ENCODE measurements around the gene EFCAB10.

Gene EFCAB10

DNA sequence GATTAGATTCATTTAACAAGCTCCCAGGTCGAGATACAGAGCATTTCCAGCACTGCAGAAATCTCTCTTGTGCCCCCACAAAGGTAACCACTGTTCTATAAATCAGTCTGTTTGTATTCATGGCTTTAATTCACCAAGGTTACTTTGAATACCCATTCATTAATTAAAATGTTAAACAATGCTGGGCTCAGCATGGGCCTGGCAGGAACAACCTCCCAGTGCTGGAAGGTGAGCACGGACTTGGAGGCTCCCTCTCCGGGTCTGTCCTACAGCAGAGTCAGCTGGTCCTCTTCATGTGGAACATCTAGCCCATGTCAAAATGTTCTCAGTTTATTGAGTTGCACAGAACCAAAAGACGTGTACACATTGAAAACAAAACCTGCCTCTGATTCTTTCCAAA is 15.6 kb upstream of the EFCAB10 start:
- DNase-seq = no peak

DNA sequence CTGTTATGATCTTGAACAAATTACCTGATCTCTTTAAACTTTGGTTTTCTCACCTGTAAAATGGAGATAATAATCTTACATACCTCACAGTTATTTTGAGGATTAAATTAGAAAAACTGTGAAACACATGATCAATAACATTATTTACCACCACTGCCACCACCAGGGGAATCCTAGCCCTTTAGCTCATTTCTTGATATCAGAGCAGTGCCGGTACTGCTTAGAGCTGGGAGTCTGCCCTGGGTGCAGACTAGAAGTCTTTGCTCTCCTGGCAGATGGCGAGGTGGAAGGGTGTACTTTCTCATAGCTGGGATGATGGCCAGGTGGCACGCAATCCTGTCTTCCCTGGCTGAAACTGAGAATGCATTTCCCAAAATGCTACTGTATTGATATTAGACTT is 12.7 kb upstream of the EFCAB10 start:
- no peak for DNase-seq

DNA sequence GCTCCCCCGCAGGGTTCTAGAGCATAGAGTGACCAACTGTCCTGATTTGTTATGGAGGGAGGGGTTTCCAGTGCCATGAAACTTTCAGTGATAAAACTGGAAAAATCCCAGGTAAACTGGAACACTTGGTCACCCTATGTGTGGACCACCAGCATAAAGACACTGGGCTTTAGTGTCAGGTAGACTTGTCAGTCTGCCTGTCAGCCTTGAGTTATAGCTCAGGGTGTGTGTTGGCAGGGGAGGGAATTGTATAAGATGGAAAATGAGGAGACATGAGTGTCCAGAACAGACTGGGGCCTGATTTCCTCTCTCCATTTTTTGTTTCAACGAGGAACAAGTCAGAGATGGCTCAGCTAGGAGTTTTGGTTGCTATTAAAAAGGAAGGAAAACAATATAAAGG is 10.2 kb upstream of the EFCAB10 start:
- no peak for DNase-seq

DNA sequence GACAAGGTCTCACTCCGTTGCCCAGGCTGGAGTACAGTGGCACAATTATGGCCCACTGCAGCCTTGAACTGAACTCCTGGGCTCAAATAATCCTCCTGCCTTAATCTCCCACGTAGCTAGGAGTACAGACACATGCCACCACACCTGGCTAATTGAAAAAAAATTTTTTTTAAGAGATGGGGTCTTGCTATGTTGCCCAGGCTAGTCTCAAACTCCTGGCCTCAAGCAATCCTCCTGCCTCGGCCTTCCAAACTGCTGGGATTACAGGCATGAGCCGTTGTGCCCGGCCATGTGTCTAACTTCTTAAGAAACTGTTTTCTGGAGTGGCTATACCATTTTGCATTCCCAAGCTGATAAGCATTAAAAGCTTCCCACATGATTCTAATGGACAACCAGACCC is 9.5 kb upstream of the EFCAB10 start:
- DNase-seq = no peak

DNA sequence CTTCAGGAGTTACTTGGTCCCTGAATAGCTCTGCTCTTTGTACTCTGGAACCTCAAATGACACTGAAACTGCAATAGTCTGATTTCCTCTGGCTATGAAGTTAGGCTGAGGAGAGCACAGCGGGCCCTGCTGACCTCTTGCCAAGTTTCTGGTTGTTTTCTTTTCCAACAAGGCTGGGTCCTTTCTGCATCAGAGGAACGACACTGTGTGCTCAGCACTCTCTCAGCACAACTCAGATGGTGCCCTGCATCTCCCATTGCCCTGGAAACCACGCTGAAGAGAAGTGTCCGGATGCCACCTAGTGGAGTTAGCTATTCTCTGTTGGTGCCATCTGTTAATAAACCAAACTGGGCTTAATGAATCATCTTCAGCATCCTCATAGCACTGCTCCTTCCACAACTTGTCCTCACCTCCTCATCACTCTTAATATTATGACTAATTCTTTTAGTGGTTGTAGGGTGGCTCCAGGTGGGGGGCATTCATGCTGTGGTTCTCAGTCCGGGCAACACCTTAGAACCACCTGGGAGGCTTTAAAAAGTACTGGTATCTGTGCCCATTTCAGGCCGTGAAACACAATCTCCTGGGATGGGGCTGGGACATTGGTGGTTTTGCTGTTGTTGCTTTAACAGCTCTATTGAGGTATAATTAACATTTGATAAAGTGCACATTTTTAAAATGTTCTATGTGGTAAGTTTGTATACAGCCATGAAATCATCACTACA is 8.2 kb upstream of the EFCAB10 start:
- peak; percentile 66 to 69 (median 68) for DNase-seq

DNA sequence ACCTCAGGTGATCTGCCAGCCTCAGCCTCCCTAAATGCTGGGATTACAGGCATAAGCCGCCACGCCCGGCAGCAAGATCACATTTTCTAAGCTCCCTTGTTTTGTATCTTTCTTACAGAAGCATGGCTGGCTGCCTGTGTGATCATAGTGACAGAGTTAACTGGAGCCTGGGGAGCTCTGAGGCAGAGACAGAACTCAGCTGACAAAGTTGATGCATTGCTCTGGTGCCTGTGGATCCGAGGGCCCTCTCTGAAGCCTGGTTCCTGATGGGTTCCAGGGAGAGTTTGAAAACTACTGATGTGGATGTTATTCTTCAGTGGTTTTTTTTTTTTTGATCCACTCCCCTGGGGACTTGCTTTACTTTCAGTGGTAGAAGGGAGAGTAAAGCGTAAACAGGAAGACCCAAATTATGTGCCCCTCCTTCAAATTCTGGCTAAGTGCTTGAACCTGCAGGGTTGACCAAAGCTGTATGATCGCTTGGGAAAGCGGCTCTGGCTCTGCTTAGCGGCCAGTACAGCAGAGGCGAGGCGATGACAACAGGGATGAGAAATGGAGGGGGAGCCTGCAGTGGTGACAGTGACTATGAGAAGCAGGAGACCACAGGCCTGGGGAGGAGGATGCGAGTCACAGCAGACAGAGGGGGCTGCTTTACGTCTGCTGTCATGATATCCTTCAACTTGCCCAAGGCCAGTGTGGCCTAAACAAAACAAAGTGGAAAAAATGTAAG is 6.8 kb upstream of the EFCAB10 start:
- DNase-seq = no peak

DNA sequence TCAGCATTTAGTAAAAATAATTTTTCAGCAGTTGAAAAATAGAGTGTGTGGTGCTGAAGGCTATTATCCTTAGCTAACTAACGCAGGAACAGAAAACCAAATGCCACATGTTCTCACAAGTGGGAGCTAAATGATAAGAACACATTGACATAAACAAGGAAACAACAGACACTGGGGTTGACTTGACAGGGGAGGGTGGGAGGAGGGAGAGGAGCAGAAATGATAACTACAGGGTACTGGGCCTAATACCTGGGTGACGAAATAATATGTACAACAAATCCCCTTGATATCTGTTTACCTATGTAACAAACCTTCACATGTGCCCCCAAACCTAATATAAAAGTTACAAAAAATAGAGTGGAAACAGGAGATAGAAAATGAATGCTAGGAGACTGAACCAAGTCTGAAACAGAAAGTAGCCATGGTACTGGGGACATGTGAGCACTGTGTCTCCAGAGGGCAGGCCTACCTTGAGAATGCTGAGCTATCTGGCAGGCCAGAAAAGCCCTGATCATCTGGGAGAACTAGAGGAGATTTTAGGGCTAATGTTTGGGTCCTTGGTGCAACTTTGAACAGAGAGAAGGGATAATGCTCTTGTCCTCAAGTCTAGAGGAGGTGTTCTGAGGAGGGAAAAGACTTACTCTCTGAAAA is 4.7 kb upstream of the EFCAB10 start:
- no peak for DNase-seq

DNA sequence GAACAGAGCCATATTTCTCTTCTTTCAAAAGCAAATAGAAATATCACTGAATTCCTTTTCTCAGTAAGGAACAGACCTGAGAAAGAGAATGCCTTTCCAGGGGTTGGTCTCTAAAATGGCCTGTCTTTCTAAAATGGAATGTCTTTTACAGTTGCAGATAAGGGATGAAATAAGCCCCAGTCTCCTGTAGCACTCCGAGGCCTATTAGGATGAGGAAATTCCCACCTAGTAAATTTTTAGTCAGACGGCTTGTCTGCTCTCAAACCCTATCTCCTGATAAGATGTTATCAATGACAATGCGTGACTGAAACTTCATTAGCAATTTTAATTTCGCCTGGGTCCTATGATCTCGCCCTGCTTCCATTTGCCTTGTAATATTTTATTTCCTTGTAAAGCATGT is 2.9 kb upstream of the EFCAB10 start:
- no peak for DNase-seq

DNA sequence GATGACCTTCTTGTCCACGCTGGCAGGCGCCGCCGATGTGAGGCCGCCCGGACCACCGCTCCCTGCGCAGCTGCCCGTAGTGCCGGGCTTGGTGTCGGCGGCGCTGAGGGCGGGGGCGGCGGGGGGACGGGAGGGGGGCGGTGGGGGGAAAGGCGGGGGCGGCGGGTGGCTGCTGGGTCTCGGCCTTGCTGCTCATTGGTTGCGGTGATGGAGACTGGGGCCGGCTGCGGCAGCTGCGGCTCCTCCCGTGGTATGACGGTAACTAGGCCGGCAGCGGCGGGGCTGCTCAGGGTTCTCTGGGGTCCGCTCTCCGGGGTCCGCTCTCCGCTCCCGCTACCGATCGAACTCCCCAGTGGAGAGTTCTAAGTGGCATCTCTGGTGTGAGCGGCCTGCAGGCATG is 1.8 kb upstream of the EFCAB10 start:
- no peak for DNase-seq

DNA sequence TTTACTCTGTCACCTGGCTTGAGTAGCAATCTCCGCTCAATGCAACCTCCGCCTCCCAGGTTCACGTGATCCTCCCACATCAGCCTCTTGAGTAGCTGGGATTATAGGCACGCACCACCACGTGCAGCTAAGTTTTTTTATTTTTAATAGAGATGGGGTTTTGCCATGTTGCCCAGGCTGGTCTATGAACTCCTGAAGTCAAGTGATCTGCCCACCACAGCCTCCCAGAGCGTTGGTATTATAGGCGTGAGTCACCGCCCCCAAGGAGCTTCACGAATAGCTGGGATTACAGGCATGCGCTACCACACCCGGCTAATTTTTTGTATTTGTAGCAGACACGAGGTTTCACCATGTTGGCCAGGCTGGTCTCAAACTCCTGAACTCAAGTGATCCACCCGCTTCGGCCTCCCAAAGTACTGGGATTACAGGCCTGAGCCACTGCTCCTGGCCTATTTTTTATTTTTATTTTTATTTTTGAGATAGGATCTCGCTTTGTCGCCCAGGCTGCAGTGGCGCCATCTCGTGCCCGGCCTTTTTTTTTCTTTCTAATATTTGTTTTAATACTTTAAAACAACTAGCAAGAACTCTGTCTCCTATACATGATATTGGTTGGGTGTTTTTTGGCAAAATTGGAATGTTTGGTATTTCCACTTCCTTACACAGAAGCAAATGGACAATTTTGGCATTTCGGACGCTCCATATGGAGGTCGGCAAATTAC is 1.1 kb downstream of the EFCAB10 start:
- no peak for DNase-seq

DNA sequence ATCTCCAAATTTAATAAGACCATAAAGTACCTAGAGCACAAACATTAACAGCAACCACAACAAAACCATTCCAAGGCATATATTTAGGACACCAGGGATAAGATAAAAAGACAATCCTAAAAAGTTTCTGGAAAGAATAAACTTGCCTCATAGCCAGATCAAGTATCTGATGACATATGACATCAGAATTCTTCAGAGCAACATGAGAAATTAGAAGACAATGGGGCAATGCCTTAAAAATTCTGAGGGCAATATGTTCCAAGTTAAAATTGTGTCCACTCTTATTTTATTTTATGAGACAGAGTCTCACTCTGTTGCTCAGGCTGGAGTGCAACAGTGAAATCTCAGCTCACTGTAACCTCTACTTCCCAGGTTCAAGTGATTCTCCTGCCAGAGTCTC is 2.8 kb downstream of the EFCAB10 start:
- no peak for DNase-seq

DNA sequence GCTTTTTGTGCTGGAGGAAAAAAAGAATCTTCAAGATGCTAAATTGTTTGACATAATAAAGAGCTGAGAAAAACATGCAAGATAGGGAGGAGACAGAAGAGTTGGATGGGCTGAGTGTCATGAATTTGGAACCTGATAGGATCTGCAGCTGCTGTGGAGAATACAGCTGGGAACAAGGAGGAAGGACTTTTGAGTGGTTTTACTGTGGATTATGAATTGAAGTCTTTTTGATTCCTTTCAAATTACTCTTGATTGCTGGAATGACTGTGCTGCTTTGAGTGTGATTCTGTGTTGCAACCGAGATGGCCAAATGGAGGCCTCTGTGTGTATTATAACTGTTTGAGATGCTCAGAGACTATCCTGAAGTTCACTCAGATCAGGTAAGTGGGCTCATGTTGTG is 4.0 kb downstream of the EFCAB10 start:
- no peak for DNase-seq

DNA sequence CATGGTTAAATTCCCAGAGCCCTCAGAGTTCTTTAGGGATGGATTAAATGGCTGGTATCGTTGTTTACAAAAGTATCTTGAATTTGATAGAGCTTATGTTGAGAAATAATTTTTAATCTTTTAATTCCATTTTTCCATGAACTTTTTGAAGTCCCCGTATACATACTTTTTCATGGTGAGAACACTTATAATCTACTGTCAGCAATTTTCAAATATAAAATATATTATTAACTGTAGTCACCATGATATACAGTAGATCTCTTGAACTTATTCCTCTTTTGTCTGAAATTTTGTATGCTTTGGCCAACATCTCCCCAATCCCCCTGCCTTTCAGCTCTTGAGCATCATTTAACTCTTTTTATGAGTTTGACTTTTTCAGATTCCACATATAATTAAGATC is 9.4 kb downstream of the EFCAB10 start:
- DNase-seq = no peak

DNA sequence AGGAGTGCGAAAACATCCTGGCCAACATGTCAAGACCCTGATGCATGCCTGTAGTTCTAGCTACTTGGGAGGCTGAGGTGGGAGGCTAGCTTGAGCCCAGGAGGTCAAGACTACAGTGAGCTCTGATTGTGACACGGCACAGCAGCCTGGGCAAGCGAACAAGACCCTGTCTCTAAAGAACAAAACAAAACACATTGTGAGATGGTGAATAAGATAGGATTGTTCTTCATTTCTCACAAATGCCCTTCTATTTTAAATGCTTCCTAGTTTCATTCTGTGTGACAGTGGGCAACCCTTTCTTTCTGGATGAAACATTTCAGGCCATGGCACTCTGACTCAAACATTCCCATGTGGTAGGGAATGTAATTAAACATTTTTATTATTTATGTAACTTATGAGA is 13.5 kb downstream of the EFCAB10 start:
- no peak for DNase-seq

DNA sequence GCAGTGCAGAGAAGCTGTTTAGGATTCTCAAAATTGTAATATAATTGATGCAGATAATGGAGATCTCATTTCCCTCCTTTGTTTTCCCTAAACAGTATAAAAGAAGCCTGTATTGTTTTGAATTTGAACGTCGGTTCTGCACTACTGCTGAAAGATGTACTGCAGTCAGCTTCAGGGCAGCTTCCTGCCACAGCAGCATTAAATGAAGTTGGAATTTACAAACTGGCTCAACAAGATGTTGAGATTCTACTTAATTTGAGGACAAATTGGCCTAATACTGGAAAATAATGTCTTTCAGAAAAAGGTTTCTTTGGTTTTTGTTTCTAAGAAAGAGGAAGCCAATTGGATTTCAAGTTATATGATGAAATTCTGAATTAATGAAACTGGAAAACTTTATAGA is 14.3 kb downstream of the EFCAB10 start:
- DNase-seq = no peak

DNA sequence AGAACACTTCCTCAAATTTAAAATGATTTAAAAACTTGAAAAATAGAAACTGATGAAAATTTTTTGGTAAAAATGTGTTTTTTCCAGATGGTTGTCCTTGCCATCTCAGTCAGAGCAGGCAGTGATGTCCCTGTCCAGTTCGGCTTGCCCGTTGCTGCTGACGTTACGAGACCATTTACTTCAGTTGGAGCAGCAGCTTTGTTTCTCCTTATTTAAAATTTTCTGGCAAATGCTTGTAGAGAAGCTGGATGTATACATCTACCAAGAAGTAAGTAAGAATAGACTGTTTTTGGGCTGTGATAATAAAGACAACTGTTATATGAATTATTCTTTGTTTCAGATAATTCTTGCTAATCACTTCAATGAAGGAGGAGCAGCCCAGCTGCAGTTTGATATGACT is 16.1 kb downstream of the EFCAB10 start:
- DNase-seq = no peak

DNA sequence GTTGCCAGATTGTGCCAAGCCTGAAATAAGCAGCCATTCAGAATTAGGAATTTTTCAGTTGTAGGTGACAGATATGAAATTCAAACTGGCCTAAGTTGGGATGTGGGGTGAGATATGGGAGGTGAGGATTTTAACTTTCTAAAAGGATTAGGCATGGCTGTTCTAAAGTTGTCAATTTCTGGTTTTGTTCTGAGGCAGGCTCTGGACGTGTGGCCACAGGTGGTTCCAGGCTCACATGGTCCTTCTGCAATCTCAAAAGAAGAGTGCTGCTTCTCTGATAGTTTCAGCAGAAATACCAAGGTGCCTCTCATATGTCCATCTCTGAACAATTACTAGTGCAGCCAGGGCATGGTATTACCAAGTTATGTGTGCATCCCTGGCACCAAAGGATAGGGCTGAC is 21.4 kb downstream of the EFCAB10 start:
- no peak for DNase-seq

DNA sequence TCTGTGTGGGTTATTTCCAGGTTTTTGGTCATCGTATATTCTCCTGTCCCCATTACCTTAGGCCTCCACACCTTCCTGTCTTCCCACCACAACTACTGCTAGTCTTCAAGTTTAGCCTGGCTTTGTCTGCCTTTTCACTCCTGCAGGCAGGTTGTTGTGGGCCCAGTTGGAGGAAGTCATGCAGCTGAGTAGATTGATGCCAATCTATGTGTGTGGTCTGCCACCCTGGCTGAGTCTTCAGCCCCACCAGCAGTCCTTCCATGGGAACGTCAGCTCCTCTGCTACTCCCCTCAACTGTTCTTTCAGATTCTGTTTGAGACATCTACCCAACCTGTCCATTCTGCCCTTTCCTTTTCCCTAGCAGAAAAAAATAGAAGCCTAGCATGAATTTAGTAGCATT is 43.0 kb downstream of the EFCAB10 start:
- DNase-seq = no peak

DNA sequence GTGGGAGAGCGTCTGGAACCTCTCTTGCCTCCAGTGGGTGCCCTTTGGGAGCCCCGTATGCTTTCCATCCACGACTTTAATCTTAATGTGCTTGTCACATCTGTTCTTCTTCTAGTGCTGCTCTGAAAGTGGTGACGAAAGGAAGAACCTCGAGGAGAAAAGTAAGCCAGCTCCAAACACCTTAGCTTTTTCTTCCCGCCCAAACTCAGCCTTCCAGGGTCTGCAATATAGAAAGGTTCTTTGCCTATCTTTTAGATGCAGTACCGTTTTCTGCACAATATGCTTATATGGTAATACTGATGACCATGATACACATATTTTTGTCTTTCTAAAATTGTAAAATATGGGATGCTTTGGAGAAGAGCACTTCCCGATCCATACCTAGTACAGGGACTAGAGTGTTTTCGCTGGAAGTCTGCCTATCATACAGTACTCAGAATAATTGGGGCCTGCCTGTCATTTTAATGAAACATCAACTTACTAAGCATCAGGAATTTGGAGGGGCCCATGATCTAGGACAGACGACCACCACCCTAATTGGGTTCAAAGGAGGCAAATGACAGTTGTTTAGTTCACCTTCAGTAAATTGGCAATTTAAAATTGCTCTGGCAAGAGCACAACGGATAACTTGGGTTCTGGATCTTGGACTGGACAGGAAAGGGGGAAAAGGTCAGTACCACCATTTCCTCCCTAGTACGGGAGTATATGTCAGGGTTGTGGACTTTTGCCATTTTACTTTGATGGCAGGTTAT is 48.4 kb downstream of the EFCAB10 start:
- DNase-seq = peak in 1 of 3 donors; percentile 4

DNA sequence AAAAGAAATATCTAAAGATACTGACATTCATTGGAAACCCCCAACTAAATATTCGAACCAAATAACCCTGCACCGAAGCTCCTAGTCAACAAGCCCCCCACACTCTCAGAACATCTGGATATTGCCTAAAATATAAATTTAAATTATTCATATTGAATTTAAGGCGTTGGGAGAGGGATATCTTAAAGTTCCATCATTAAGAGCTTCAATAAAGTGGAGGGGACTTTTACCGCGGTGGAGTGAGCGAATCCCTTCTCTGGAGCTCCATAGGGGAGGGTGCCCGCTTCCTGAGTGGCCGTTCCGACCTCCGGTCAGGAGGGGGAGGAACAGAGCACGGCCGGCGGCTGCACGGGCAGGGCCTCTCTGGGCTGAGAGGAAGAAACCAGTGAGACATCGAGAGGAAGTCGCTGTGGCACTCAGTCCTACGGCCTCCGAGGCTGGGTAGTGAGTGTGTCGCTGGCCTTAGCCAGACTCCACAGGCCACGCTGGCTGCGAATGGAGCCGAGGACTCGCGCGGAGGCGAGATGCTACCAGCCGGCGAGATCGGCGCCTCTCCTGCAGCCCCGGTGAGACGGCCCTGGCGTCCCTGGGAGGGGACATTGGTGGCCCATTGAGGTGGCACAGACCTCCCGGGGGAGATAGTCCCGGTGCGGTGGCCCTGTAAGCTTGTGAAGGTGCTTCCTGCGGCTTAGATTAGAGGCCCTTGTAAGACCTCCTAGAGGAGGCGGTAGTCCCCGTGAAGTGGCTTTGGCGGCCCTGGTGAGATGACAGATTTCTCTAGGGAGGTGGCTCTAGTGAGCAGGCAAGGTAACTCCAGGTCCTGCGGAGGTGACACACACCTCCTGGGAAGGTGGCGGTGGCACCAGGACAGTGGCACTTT is 49.3 kb downstream of the EFCAB10 start, which contains the start of gene RINT1:
Gene RINT1 (plus strand): TSS at position 410 of the 880 bp plus-strand sequence. CDS start 115 bp downstream, at position 525.
- DNase-seq = peak; percentile 96 to 97 (median 96)

DNA sequence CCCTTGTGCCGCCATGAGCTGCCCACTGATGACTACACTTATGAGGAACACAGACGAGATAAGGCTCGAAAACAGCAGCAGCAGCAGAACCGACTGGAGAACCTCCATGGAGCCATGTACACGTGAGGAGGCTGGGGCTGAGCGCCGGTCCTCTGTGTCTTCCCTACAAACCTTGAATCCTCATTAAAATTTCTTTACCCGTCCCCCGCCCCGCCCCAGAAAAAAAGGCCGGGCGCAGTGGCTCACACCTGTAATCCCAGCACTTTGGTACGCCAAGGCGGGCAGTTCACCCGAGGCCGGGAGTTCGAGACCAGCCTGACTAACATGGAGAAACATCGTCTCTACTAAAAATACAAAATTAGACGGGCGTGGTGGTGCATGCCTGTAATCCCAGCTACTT is 50.7 kb downstream of the EFCAB10 start:
- DNase-seq = no peak

DNA sequence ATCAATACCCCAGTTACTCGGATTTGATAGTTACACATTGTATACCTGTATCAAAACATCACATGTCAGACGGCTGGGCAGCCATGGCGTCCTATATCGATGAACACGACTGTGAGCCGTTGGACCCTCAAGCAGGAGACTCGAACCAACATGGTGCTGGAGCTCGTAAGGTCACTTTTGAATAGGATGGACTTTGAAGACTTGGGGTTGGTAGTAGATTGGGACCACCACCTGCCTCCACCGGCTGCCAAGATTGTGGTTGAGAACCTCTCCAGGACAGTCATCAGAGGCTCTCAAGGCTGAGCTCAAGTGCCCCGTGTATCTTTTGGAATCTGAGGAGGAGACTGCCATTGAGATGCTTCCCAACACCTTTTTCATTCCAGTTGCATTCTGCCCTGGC is 51.2 kb downstream of the EFCAB10 start:
- DNase-seq = no peak
